Measurements from ENCODE around the gene EIF2D.

The EIF2D gene

GRCh38 chr1:206544562-206545257 lies 67.6 kb downstream of the EIF2D start:
- DNase-seq: peak; percentile 84
